HG02623 (cell line): ENCODE results near the gene ADAMTS14.

Source experiments
- ATAC-seq: cut with Tn5 transposase; IDR thresholded peaks from one replicate; pipeline ENCODE4 v1.9.1; 2021; ENCODE audit warnings: moderate library complexity; ENCODE audit not compliant: unreplicated experiment

The ADAMTS14 gene

GRCh38 chr10:70674560-70675495 is 2.5 kb downstream of the ADAMTS14 start:
- ATAC-seq = no peak

- no peak for ATAC-seq
These were observed 3.3 kb downstream of the ADAMTS14 start for GRCh38 chr10:70675496-70676161.

- no peak for ATAC-seq
These were observed 4.2 kb downstream of the ADAMTS14 start for GRCh38 chr10:70676511-70676910.

- ATAC-seq = no peak
These were observed 4.7 kb downstream of the ADAMTS14 start for GRCh38 chr10:70677016-70677415.

GRCh38 chr10:70677620-70678249 is 5.4 kb downstream of the ADAMTS14 start:
- no peak for ATAC-seq

DNA sequence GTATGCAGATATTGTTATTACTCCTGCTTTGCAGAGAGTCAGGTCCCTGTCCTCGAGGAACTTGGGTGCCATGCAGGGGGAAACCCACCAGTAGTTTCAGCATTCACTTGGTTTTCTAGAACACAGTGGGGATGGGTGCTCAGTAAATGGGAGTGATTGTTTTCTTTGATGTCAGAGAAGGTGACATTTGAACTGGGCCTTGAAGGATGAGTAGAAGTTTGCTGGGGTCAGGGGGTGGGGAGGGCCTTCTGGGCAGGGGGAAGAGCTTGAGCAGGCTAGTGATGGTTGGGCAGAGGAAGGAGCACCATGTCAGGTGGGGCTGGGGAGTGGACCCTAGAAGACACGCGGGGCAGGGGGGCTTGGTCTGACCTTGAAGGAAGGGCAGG is 5.9 kb downstream of the ADAMTS14 start:
- no peak for ATAC-seq

DNA sequence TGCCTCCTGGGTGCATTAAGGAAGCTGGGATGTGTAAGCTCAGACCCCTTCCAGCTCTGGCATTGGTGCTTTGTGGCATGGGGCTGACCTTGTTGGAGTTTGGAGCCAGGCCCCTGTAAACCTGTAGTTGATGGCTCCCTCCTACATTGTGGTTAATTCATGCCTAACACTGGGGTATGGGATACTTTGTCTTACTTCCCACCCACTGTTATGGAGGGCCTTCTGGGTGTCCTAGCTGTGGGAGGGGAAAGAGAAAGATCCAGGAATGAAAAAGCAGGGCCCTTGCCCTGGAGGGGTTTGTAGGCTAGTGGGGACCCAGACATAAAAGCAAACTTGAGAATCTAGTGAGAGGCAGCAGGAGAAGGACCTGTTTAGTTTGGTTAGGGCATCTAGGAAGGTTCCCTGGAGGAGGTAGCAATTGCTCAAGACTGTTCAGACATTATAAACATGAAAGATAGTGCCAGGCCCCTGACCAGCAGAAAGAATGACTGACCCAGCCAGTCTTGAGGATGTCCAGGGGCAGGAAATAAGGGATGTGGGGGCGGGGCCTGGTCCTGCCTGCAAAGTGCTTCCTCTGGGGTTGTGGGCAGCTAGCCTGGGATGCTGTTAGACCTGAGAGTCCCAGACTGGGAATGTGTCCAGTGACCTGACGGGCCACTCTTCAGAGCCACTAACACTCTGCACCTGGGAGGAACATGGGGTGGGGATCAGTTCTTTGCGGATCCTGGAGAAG is 6.6 kb downstream of the ADAMTS14 start:
- ATAC-seq = no peak

- no peak for ATAC-seq
These were observed 7.2 kb downstream of the ADAMTS14 start for GRCh38 chr10:70679498-70679897.

DNA sequence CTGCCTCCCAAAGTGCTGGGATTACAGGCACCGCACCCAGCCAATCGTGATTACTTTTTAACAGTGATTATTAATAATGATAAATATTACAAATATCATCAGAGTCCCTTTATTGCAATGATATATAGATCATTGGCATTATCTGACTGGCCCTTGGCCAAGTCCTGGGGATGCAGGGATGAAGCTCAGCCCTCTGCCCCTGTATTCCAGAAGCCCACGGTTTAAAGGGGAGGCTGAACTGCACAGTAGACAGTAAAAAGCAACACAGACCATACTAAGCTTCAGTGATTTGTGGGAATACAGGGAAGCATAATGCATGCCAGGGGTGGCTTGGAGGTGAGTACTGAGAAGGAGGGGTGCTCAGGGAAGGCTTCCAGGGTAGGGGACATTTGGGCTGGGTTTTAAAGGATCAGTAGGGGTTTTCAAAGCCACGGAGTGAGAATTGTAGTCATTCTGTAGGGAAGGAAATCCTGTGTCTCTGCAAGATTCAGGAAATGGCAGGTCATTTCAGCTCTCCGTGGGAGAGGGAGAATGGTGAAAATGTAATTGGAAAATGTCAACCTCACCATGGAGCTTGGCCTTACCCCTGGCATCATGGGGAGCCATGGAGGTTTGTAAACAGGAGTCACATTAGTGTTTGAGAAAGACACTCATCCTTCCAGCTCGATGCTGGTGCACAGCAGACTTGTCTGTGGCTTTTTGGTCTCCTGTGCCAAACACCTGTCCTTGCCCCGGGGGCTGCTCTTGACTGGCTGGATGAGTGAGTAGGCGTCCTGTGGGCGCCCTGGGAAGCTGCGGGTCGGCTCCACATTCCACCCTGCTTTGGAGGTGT is 8.8 kb downstream of the ADAMTS14 start:
- no peak for ATAC-seq

GRCh38 chr10:70681731-70682005 is 9.4 kb downstream of the ADAMTS14 start:
- no peak for ATAC-seq

- no peak for ATAC-seq
These were observed 10.8 kb downstream of the ADAMTS14 start for GRCh38 chr10:70682920-70683600.

DNA sequence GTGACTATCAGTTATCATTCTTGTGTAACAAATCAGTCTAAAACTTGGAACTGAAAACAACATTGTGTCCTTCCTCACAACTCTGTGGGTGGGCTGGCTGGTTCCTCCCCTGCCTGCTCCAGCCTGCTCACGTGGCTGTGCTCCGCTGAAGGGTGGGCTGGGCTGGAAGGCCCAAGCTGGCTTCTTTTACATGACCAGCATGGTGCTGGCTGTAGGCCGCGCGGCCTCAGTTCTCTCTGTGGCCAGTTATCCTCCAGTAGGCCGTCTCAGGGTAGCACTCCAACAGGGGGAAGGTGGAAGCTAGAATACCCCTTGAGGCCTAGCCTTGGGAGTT is 11.3 kb downstream of the ADAMTS14 start:
- ATAC-seq = no peak

GRCh38 chr10:70683940-70684339 is 11.6 kb downstream of the ADAMTS14 start:
- ATAC-seq = no peak

DNA sequence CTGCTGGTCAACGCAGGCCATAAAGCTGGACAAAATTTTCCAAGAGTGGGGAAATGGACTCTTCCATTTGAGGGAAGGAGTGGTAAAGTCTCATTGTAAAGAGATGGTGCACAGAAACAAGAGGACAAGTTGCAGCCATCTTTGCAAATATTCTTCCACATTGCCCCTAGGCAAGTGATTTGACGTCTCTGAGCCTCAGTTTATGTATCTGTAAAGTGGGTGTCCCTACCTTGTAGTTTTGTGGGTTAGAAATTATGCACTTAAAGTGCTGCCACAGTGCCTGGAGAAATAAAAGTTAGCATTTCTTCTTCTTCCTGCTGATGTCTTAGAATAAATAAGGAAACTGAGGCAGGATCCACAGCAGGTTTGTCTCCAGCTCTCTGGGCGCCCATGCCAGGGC is 12.1 kb downstream of the ADAMTS14 start:
- no peak for ATAC-seq

DNA sequence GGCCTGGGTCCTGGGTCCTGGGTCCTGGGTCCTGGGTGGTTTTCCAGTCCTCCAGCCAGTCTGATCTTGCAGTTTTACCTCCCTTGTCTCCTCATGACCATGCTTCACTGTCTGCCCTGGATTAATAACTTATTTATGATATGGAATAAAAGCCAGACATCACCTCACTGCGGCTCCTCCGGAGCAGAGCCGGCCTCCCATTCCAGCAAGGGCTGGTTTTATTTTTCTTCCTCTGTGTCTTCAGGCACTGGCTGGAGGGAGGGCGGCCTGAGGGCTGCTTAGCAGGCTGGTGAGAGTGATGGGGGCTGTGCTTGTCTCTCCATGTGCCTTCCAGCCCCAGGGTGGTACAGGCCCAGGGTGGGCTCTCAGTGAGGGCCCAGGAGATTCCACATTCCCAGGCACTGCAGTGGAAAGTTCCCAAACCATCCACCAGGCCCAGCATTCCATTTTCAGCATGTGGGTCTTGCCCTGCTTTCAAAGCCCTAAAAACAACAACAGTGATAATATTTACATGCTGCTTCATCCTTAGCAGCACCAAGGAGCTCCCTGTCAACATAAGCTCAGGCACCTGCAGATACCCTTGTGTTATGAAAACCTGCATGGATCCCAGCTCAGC is 12.6 kb downstream of the ADAMTS14 start:
- no peak for ATAC-seq

DNA sequence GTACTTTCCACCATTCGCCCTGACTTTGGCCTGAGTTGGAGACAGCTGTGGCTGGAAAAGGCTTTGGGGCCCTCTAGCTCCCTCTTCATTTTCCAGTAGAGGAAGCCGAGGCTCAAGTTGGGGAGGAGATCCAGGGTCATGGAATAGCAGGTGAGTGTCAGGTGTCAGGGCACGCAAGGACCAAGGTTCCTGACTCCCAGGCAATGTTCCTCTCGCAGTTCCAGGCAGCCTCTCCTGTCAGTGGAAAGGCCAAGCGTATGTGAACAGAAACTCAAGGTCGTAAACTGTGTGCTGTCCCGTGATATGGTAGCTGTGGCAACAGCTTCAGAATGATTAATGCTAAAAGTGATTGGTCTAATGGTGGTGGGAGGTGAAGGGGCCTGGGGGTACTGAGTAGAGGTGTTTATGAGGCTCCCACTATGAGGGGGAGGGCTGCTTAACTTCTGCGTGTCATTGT is 13.2 kb downstream of the ADAMTS14 start:
- no peak for ATAC-seq

DNA sequence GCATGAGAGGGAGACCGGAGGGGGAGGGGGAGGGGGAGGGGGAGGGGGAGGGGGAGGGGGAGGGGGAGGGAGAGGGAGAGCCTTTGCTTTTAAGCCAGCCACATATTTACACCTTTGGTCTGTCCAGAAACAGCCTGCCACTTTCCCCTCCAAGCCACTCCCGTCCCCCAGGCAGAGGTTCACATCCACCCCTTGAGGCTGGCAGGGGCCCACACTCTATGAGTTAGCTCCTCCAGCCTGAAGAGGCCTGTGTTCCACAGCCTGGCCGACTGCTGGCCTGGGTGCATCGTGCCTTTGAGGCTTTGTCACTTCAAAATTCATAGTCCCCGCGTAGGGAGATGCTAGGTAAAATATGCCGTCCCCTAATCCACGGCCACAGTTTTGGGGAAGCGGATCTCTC is 16.5 kb downstream of the ADAMTS14 start:
- ATAC-seq = no peak

DNA sequence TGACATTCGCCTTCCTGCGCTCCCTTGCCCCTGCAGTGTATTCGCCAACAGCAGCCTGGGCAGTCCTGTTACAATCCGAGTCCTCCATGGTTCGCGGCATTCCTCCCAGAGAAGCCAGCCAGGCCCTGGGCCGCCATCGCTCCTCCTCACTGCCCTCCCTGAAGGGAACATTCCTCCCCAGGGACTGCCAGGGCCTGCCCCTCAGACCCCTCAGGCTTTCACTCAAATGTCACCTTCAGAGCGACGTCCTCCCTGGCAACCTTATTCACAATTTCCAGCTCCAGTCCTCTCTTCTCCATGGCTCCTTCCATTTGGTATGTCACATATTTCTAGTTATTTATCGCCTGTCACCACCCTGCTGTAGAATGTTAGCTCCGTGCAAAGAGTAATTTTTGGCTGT is 17.4 kb downstream of the ADAMTS14 start:
- no peak for ATAC-seq

DNA sequence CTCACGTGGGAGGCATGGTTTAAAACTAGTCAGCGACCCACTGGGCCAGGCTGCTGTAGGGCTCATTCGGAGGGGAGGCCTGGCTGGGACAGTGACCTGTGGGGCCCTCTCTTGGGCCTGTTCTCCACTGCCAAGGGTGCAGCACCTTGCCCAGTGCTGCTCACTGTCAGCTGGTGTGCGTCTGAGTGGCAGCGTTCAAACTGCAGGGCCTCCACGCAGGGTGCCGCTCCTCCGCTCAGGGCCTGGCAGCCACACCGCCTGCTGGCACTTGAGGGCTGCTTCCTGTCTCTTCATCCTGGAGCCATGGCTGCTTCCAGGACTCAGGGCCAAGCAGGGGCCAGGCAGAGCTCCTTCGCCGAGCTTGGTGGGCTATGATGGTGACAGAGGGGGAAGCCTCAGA is 18.3 kb downstream of the ADAMTS14 start:
- ATAC-seq = no peak

GRCh38 chr10:70691611-70692010 is 19.3 kb downstream of the ADAMTS14 start:
- ATAC-seq = no peak
